ENCODE measurements around the gene C11orf24. TPM values are rescaled to one million over a fixed set of nuclear protein-coding genes. Genes with fewer than 3 reads are reported as not detected.

C11orf24 gene
- total and polyA plus RNA-seq, 9 of the 15 experiments (the other 6 are each of a cell fraction or from before 2014, with no cell fraction given), result 2.0 to 65.2 (median 32.5) TPM

DNA sequence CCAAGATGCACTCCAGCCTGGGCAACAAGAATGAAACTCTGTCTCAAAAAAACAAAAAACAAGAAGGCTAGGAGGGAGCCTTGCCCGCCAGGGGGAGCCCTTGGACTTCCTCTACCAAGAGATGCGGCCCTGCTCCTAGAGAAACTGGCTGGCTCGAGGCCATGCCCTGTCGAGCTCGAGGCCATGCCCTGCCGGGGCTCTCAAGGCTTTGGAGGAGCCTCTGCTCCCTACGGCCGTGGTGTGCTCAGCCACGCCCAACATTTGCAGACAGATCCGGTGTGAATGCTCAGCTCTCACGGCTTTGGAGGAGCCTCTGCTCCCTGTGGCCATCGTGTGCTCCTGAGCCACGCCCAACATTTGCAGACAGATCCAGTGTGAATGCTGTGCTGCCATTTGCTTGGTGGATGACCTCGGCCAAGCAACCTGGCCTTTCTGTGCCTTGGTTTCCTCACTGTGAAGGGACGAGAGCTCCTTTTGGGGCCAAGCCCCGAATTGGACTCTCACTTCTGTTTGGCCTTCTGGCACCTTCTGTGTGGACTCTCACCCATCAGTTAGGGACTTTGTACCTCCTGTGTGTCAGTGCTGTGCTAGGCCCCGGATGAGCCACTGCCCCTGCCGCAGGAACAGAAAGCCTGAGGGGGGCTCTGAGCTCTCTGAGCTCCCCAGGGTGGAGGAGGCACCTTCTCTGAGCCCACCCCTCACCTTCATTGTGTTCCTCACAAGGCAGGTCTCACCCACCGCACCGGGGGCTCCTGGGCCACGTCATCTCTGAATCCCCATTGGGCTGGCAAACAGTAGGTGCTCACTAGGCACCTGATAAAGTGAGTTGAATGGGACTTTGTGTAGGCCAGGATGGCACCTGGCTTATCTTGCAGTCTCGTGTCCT, 14.1 kb downstream of the C11orf24 start (continued):
- TF ChIP-seq RREB1 (CRISPR knock-in tag; IDR thresholded peaks at IDR 0.05) (0 out of 2 replicates have a peak, but pooled peaks have one; percentile 50), GABPA (tag; conservative IDR thresholded peaks at IDR 0.05; ENCODE audit: low read depth) (no peak), ETV6 (IDR thresholded peaks at IDR 0.05; ENCODE audit: borderline replicate concordance in 1 of 2, low read depth in 2 of 2, low read length in 1 of 2) (no peak), ETV6 (CRISPR knock-in tag; IDR thresholded peaks at IDR 0.05; ENCODE audit: borderline replicate concordance) (no peak), CREB5 (CRISPR knock-in tag; IDR thresholded peaks at IDR 0.05) (no peak; the same call in 1 of the 2 replicates), ZNF512 (tag; IDR thresholded peaks at IDR 0.05) (no peak), MED1 (CRISPR knock-in tag; IDR thresholded peaks at IDR 0.05; ENCODE audit: borderline replicate concordance) (no peak), ZNF778 (CRISPR knock-in tag; IDR thresholded peaks at IDR 0.05) (no peak), CBFA2T2 (conservative IDR thresholded peaks at IDR 0.05) (no peak), FOS (IDR thresholded peaks at IDR 0.05; ENCODE audit: extremely low read depth, insufficient read length) (no peak), ZEB2 (IDR thresholded peaks at IDR 0.05) (0 out of 2 replicates have a peak, but pooled peaks have one; percentile 19), ARHGAP35 (IDR thresholded peaks at IDR 0.05; ENCODE audit: partially characterized antibody) (no peak), PRPF4 (IDR thresholded peaks at IDR 0.05; ENCODE audit: insufficient read depth, low read depth, low read length, poor library complexity, severe bottlenecking) (no peak), JUNB (CRISPR knock-in tag; conservative IDR thresholded peaks at IDR 0.05) (no peak), NFXL1 (CRISPR knock-in tag; IDR thresholded peaks at IDR 0.05) (peak; percentile 41; the same call in 1 of the 2 replicates), ZNF584 (CRISPR knock-in tag; IDR thresholded peaks at IDR 0.05; ENCODE audit: low read depth) (peak; percentile 52; the same call in 1 of the 2 replicates)
- TF ChIP-seq, protein P1, sequence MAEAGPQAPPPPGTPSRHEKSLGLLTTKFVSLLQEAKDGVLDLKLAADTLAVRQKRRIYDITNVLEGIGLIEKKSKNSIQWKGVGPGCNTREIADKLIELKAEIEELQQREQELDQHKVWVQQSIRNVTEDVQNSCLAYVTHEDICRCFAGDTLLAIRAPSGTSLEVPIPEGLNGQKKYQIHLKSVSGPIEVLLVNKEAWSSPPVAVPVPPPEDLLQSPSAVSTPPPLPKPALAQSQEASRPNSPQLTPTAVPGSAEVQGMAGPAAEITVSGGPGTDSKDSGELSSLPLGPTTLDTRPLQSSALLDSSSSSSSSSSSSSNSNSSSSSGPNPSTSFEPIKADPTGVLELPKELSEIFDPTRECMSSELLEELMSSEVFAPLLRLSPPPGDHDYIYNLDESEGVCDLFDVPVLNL (CRISPR knock-in tag; IDR thresholded peaks at IDR 0.05; ENCODE audit: low read depth), result no peak
